ENCODE results near the gene OXLD1.

OXLD1 gene

GRCh38 chr17:81690066-81690465 is 23.7 kb upstream of the OXLD1 start:
- no peak for TF ChIP-seq CTCF (IDR thresholded peaks at IDR 0.05; ENCODE audit: control extremely low read depth, extremely low read depth, low read depth, missing control alignments)
- POLR2A ChIA-PET = no interaction called here
- no peak for DNase-seq (ENCODE audit: extremely low spot score)
- CTCF ChIA-PET = interaction anchor here (1.4 kb wide), 1 partner anchor 11 kb away, joined by 3 read pairs; no protein-coding TSS in a partner anchor

- no peak for DNase-seq (ENCODE audit: extremely low spot score)
- POLR2A ChIA-PET = no interaction called here
- CTCF ChIA-PET = interaction anchor here (2.6 kb wide), 1 partner anchor 12 kb away, joined by 7 read pairs; no protein-coding TSS in a partner anchor
- TF ChIP-seq CTCF (IDR thresholded peaks at IDR 0.05; ENCODE audit: control extremely low read depth, extremely low read depth, low read depth, missing control alignments) = no peak
Observed at GRCh38 chr17:81688616-81689015, 22.2 kb upstream of the OXLD1 start.

- POLR2A ChIA-PET = no interaction called here
- no peak for TF ChIP-seq CTCF (IDR thresholded peaks at IDR 0.05; ENCODE audit: control extremely low read depth, extremely low read depth, low read depth, missing control alignments)
- CTCF ChIA-PET = interaction anchor here (2.6 kb wide), 1 partner anchor 12 kb away, joined by 7 read pairs; no protein-coding TSS in a partner anchor
- no peak for DNase-seq (ENCODE audit: extremely low spot score)
Observed at GRCh38 chr17:81687770-81688541, 21.6 kb upstream of the OXLD1 start.

- CTCF ChIA-PET = no interaction called here
Observed at GRCh38 chr17:81686614-81687013, 20.2 kb upstream of the OXLD1 start.

GRCh38 chr17:81685108-81685507 is 18.7 kb upstream of the OXLD1 start:
- no peak for TF ChIP-seq CTCF (IDR thresholded peaks at IDR 0.05; ENCODE audit: control extremely low read depth, extremely low read depth, low read depth, missing control alignments)
- no peak for DNase-seq (ENCODE audit: extremely low spot score)
- ChIA-PET POLR2A (interaction anchor here (0.6 kb wide), 1 partner anchor 31 kb away, joined by 5 read pairs; no protein-coding TSS in a partner anchor), CTCF (interaction anchor here (0.7 to 3.2 kb wide), 3 partner anchors 10 to 70 kb away, joined by 3 to 12 read pairs (median 4); partner anchors contain the start of gene MRPL12)

More at GRCh38 chr17:81686614-81687013, 20.2 kb upstream of the OXLD1 start:
- no peak for TF ChIP-seq CTCF (IDR thresholded peaks at IDR 0.05; ENCODE audit: control extremely low read depth, extremely low read depth, low read depth, missing control alignments)
- POLR2A ChIA-PET = no interaction called here
- DNase-seq (ENCODE audit: extremely low spot score) = no peak

GRCh38 chr17:81684442-81684911 is 18.1 kb upstream of the OXLD1 start:
- ChIA-PET CTCF (interaction anchor here (1.2 to 3.2 kb wide), 3 partner anchors 9 to 23 kb away, joined by 3 to 12 read pairs (median 4); partner anchors contain the start of gene MRPL12), POLR2A (no interaction called here)
- no peak for DNase-seq (ENCODE audit: extremely low spot score)
- TF ChIP-seq CTCF (IDR thresholded peaks at IDR 0.05; ENCODE audit: control extremely low read depth, extremely low read depth, low read depth, missing control alignments) = no peak
